Measurements from ENCODE around the gene IMPA2. TPM values are rescaled to one million over a fixed set of nuclear protein-coding genes. Genes with fewer than 3 reads are reported as not detected.
A peak's percentile ranks its signal among the peaks of the same experiment; 100 is the strongest.
"Not testable (repeated sequence)": the region's sequence is repeated elsewhere in the genome, so short reads cannot be mapped to it uniquely, and the experiment has no call there.

The IMPA2 gene
- total RNA-seq, 1 experiment from 2014 or later, result 113 TPM

DNA sequence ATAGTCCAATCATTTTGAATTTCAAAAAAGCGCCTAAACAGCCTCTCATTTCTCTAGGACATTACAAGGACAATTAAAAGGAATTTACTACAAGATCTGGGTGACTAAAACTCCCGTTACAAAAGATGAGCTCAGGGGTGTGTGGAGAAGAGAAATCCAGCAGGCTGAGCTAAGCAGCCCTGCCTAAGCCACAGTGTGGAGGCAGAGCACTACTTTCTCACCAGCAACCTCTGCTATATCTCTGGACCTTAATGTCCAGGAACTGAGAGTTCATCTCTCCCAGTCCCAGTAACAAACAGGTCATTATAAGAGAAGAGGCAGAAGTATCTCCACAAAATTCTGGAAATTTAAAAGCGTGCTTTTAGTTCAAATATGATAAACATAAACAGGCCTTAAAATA is 93.4 kb downstream of the IMPA2 start (continued):
- TF ChIP-seq AR (CRISPR knock-in tag; IDR thresholded peaks at IDR 0.05) (no peak), GABPB1 (CRISPR knock-in tag; IDR thresholded peaks at IDR 0.05) (no peak), TP53 (CRISPR knock-in tag; IDR thresholded peaks at IDR 0.05) (no peak), TEAD1 (CRISPR knock-in tag; IDR thresholded peaks at IDR 0.05) (no peak), EMX1 (CRISPR knock-in tag; IDR thresholded peaks at IDR 0.05) (no peak), ETV6 (CRISPR knock-in tag; IDR thresholded peaks at IDR 0.05) (no peak), NFE2L1 (CRISPR knock-in tag; IDR thresholded peaks at IDR 0.05) (no peak), ZSCAN18 (CRISPR knock-in tag; IDR thresholded peaks at IDR 0.05) (no peak)
- TF ChIP-seq, protein P1, sequence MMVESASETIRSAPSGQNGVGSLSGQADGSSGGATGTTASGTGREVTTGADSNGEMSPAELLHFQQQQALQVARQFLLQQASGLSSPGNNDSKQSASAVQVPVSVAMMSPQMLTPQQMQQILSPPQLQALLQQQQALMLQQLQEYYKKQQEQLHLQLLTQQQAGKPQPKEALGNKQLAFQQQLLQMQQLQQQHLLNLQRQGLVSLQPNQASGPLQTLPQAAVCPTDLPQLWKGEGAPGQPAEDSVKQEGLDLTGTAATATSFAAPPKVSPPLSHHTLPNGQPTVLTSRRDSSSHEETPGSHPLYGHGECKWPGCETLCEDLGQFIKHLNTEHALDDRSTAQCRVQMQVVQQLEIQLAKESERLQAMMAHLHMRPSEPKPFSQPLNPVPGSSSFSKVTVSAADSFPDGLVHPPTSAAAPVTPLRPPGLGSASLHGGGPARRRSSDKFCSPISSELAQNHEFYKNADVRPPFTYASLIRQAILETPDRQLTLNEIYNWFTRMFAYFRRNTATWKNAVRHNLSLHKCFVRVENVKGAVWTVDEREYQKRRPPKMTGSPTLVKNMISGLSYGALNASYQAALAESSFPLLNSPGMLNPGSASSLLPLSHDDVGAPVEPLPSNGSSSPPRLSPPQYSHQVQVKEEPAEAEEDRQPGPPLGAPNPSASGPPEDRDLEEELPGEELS (CRISPR knock-in tag; IDR thresholded peaks at IDR 0.05), result no peak

GRCh38 chr18:12076424-12077140 is 95.3 kb downstream of the IMPA2 start:
- Mint-ChIP-seq H3K9me3 (no peaks in the 10 kb centered on the region), H3K27ac (no peak overlapping the region), H3K36me3 (no peaks in the 10 kb centered on the region), H3K4me3 (peak overlapping the region; percentile 57), H3K27me3 (ENCODE audit: low read depth) (peaks cover 28% of the 10 kb centered on the region), H3K4me1 (peaks cover 9% of the 10 kb centered on the region)
- POLR2A ChIA-PET, result no interaction called here
- CTCF ChIA-PET, result interaction anchor here (0.6 kb wide), 1 partner anchor 195 kb away, joined by 4 read pairs; no protein-coding TSS in a partner anchor
- ATAC-seq, result peak; percentile 94
- TF ChIP-seq RORB (CRISPR knock-in tag; IDR thresholded peaks at IDR 0.05) (no peak), GTF2I (CRISPR knock-in tag; conservative IDR thresholded peaks at IDR 0.05) (no peak)
- TF ChIP-seq, protein P2, sequence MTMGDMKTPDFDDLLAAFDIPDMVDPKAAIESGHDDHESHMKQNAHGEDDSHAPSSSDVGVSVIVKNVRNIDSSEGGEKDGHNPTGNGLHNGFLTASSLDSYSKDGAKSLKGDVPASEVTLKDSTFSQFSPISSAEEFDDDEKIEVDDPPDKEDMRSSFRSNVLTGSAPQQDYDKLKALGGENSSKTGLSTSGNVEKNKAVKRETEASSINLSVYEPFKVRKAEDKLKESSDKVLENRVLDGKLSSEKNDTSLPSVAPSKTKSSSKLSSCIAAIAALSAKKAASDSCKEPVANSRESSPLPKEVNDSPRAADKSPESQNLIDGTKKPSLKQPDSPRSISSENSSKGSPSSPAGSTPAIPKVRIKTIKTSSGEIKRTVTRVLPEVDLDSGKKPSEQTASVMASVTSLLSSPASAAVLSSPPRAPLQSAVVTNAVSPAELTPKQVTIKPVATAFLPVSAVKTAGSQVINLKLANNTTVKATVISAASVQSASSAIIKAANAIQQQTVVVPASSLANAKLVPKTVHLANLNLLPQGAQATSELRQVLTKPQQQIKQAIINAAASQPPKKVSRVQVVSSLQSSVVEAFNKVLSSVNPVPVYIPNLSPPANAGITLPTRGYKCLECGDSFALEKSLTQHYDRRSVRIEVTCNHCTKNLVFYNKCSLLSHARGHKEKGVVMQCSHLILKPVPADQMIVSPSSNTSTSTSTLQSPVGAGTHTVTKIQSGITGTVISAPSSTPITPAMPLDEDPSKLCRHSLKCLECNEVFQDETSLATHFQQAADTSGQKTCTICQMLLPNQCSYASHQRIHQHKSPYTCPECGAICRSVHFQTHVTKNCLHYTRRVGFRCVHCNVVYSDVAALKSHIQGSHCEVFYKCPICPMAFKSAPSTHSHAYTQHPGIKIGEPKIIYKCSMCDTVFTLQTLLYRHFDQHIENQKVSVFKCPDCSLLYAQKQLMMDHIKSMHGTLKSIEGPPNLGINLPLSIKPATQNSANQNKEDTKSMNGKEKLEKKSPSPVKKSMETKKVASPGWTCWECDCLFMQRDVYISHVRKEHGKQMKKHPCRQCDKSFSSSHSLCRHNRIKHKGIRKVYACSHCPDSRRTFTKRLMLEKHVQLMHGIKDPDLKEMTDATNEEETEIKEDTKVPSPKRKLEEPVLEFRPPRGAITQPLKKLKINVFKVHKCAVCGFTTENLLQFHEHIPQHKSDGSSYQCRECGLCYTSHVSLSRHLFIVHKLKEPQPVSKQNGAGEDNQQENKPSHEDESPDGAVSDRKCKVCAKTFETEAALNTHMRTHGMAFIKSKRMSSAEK (CRISPR knock-in tag; IDR thresholded peaks at IDR 0.05; ENCODE audit: borderline replicate concordance), result no peak
- DNase-seq (ENCODE audit: low spot score), result peak; percentile 54

GRCh38 chr18:12077994-12078393 is 96.7 kb downstream of the IMPA2 start:
- H3K4me1 Mint-ChIP-seq; H3K9me3 Mint-ChIP-seq; POLR2A ChIA-PET; CTCF ChIA-PET; ATAC-seq; DNase-seq (ENCODE audit: low spot score); H3K27ac Mint-ChIP-seq; H3K36me3 Mint-ChIP-seq; H3K4me3 Mint-ChIP-seq: not testable (repeated sequence)
- peaks cover 28% of the 10 kb centered on the region for H3K27me3 Mint-ChIP-seq (ENCODE audit: low read depth)

Measured in WTC11 (cell line).